Measurements from ENCODE around the gene CISD3. TPM values are rescaled to one million over a fixed set of nuclear protein-coding genes. Genes with fewer than 3 reads are reported as not detected.
"Not testable (repeated sequence)": the region's sequence is repeated elsewhere in the genome, so short reads cannot be mapped to it uniquely, and the experiment has no call there.

CISD3 gene
- total RNA-seq, 1 donor from 2014 or later = 81.9 TPM

GRCh38 chr17:38725066-38725465 lies 5.1 kb upstream of the CISD3 start:
- DNase-seq (ENCODE audit: low spot score) (no peak), ATAC-seq (no peak)

GRCh38 chr17:38726145-38726544 lies 4.0 kb upstream of the CISD3 start:
- DNase-seq (ENCODE audit: low spot score); ATAC-seq: not testable (repeated sequence)

GRCh38 chr17:38727736-38728135 lies 2.4 kb upstream of the CISD3 start:
- DNase-seq (ENCODE audit: low spot score) = no peak
- no peak for ATAC-seq

- no peak for DNase-seq (ENCODE audit: low spot score)
- no peak for ATAC-seq
Measured at GRCh38 chr17:38728290-38728831, 1.8 kb upstream of the CISD3 start.

- ATAC-seq = no peak
- DNase-seq (ENCODE audit: low spot score) = no peak
Measured at GRCh38 chr17:38729368-38729885, 714 bp upstream of the CISD3 start.

- ATAC-seq (peak; percentile 76), DNase-seq (ENCODE audit: low spot score) (peak; percentile 97)
Measured at GRCh38 chr17:38730526-38731379, 612 bp downstream of the CISD3 start.

- DNase-seq (ENCODE audit: low spot score) (no peak), ATAC-seq (no peak)
Measured at GRCh38 chr17:38731526-38732294, 1.6 kb downstream of the CISD3 start.

- peak; percentile 87 for DNase-seq (ENCODE audit: low spot score)
- peak; percentile 58 for ATAC-seq
Measured at GRCh38 chr17:38732376-38733281, 2.5 kb downstream of the CISD3 start.

GRCh38 chr17:38733282-38733981 lies 3.3 kb downstream of the CISD3 start:
- no peak for DNase-seq (ENCODE audit: low spot score)
- no peak for ATAC-seq

- DNase-seq (ENCODE audit: low spot score) = no peak
- no peak for ATAC-seq
Measured at GRCh38 chr17:38733982-38734973, 4.1 kb downstream of the CISD3 start.

- ATAC-seq (no peak), DNase-seq (ENCODE audit: low spot score) (no peak)
Measured at GRCh38 chr17:38735161-38735997, 5.2 kb downstream of the CISD3 start.

GRCh38 chr17:38738007-38738662 lies 8.0 kb downstream of the CISD3 start:
- DNase-seq (ENCODE audit: low spot score) (no peak), ATAC-seq (no peak)

- no peak for DNase-seq (ENCODE audit: low spot score)
Measured at GRCh38 chr17:38738686-38739085, 8.5 kb downstream of the CISD3 start.

GRCh38 chr17:38739305-38739704 lies 9.2 kb downstream of the CISD3 start:
- ATAC-seq (no peak), DNase-seq (ENCODE audit: low spot score) (no peak)

More at GRCh38 chr17:38738686-38739085, 8.5 kb downstream of the CISD3 start:
- no peak for ATAC-seq

- ATAC-seq (no peak), DNase-seq (ENCODE audit: low spot score) (no peak)
Measured at GRCh38 chr17:38740044-38740443, 9.9 kb downstream of the CISD3 start.

GRCh38 chr17:38740806-38741205 lies 10.7 kb downstream of the CISD3 start:
- DNase-seq (ENCODE audit: low spot score) = no peak
- ATAC-seq = no peak

- DNase-seq (ENCODE audit: low spot score) (no peak), ATAC-seq (peak; percentile 3)
Measured at GRCh38 chr17:38741461-38741860, 11.3 kb downstream of the CISD3 start.
